Body of pancreas (tissue), 4 donors: ENCODE measurements around the gene SESN2.

Source experiments
- POLR2A ChIP-seq, 3 donors: fragments of 450-650 bp; IDR thresholded peaks; one replicate each; pipeline ENCODE4 v1.6.1; 2016; ENCODE audit warnings: antibody characterized with exemption in 3 of 3, mild to moderate bottlenecking in 2 of 3
- TF ChIP-seq, protein P1 (sequence below), 7 experiments: fragments of 450-650 bp in 4 of 7; fragments of 200-600 bp in 3 of 7; sonication (generic) in 3 of 7; IDR thresholded peaks; one replicate each; pipeline ENCODE4 v1.5.1; 2016 to 2019; ENCODE audit warnings: antibody characterized with exemption in 7 of 7

DNA sequence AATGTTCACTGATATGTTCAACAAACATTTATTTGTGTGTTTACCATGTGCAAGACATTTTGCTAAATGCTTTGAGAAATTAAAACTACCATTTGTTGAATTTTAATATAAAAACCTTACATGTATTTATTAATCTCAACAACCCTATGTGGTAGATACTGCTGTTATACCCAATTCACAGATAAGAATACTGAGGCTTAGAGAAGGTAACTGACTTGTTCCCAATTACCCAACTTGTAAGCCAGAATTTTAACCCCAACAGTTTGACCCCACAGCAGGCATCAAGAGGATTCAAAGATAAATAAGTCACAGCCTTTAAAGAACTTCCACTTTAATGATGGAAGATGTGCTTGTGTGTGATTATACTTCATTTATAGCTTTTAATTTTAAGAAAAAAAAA lies 30.2 kb upstream of the SESN2 start:
- TF ChIP-seq POLR2A (IDR thresholded peaks at IDR 0.05) = no peak
- TF ChIP-seq, protein P1, sequence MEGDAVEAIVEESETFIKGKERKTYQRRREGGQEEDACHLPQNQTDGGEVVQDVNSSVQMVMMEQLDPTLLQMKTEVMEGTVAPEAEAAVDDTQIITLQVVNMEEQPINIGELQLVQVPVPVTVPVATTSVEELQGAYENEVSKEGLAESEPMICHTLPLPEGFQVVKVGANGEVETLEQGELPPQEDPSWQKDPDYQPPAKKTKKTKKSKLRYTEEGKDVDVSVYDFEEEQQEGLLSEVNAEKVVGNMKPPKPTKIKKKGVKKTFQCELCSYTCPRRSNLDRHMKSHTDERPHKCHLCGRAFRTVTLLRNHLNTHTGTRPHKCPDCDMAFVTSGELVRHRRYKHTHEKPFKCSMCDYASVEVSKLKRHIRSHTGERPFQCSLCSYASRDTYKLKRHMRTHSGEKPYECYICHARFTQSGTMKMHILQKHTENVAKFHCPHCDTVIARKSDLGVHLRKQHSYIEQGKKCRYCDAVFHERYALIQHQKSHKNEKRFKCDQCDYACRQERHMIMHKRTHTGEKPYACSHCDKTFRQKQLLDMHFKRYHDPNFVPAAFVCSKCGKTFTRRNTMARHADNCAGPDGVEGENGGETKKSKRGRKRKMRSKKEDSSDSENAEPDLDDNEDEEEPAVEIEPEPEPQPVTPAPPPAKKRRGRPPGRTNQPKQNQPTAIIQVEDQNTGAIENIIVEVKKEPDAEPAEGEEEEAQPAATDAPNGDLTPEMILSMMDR (IDR thresholded peaks at IDR 0.05) = no peak
